Lower leg skin (tissue), 3 donors: ENCODE measurements around the gene POLD1.
"Not testable (repeated sequence)": the region's sequence is repeated elsewhere in the genome, so short reads cannot be mapped to it uniquely, and the experiment has no call there.

Source experiments
- CTCF ChIP-seq, 3 donors: fragments of 450-650 bp; IDR thresholded peaks; one replicate each; pipeline ENCODE4 v1.5.1; 2016; ENCODE audit warnings: antibody characterized with exemption in 3 of 3, mild to moderate bottlenecking in 3 of 3, moderate library complexity in 2 of 3
- POLR2A ChIP-seq, 2 donors: fragments of 450-650 bp; IDR thresholded peaks; one replicate each; pipeline ENCODE4 v1.6.1; 2016 to 2017; ENCODE audit warnings: antibody characterized with exemption in 2 of 2, mild to moderate bottlenecking in 1 of 2, moderate library complexity in 1 of 2

DNA sequence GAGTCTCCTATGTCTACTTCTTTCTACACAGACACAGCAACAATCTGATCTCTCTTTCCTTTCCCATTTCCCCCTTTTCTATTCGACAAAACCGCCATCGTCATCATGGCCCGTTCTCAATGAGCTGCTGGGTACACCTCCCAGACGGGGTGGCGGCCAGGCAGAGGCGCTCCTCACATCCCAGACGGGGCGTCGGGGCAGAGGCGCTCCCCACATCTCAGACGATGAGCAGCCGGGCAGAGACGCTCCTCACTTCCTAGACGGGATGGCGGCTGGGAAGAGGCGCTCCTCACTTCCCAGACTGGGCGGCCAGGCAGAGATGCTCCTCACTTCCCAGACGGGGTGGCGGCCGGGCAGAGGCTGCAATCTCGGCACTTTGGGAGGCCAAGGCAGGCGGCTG is 6.8 kb downstream of the POLD1 start:
- TF ChIP-seq CTCF, POLR2A (IDR thresholded peaks at IDR 0.05): not testable (repeated sequence)
